Trophoblast cell (in vitro differentiated cells and primary cell): Measurements from ENCODE around the gene OR51D1.

Experiments
- DNase-seq, 2 donors: peaks; one replicate each; pipeline ENCODE4 v3.0.0-alpha.2; 2016
- H2AFZ ChIP-seq: 2 replicates; pipeline ENCODE4 v1.6.1; 2013; ENCODE audit warnings: low read length, moderate library complexity, mild to moderate bottlenecking; ENCODE audit not compliant: insufficient read depth, poor library complexity
- H2AK5ac ChIP-seq: 2 replicates; pipeline ENCODE4 v1.6.1; 2013; ENCODE audit warnings: mild to moderate bottlenecking, low read length
- H2BK120ac ChIP-seq: 2 replicates; pipeline ENCODE4 v1.6.1; 2013; ENCODE audit warnings: low read length, mild to moderate bottlenecking, moderate library complexity; ENCODE audit not compliant: insufficient read depth, poor library complexity
- H2BK12ac ChIP-seq: 2 replicates; pipeline ENCODE4 v1.6.1; 2013; ENCODE audit warnings: mild to moderate bottlenecking, low read length, moderate library complexity
- H2BK5ac ChIP-seq: 2 replicates; pipeline ENCODE4 v1.6.1; 2013; ENCODE audit warnings: low read length, low read depth, moderate library complexity, mild to moderate bottlenecking; ENCODE audit not compliant: poor library complexity
- H3K14ac ChIP-seq: 2 replicates; pipeline ENCODE4 v1.6.1; 2013; ENCODE audit warnings: mild to moderate bottlenecking, low read length
- H3K18ac ChIP-seq: 2 replicates; pipeline ENCODE4 v1.6.1; 2013; ENCODE audit warnings: mild to moderate bottlenecking, low read length
- H3K23ac ChIP-seq: 2 replicates; pipeline ENCODE4 v1.6.1; 2013; ENCODE audit warnings: low read length
- H3K27ac ChIP-seq: 2 replicates; pipeline ENCODE4 v1.5.1; 2013; ENCODE audit warnings: low read depth, mild to moderate bottlenecking, inconsistent platforms, low read length, moderate library complexity
- H3K27me3 ChIP-seq: 2 replicates; pipeline ENCODE4 v1.6.1; 2013; ENCODE audit warnings: inconsistent platforms, mild to moderate bottlenecking, low read length, moderate library complexity; ENCODE audit not compliant: insufficient read depth
- H3K36me3 ChIP-seq, 2 experiments: 1 replicate in 1 of 2; 2 replicates in 1 of 2; pipeline ENCODE4 v1.6.1; 2013; ENCODE audit warnings: low read length in 2 of 2, mild to moderate bottlenecking in 2 of 2, moderate library complexity in 1 of 2; ENCODE audit not compliant: insufficient read depth in 2 of 2, control insufficient read depth in 1 of 2
- H3K4ac ChIP-seq: 2 replicates; pipeline ENCODE4 v1.6.1; 2013; ENCODE audit warnings: low read depth, mild to moderate bottlenecking, low read length, moderate library complexity
- H3K4me1 ChIP-seq, 2 experiments: 1 replicate in 1 of 2; 2 replicates in 1 of 2; pipeline ENCODE4 v1.6.1; 2013; ENCODE audit warnings: low read length in 2 of 2, mild to moderate bottlenecking in 2 of 2, moderate library complexity in 1 of 2; ENCODE audit not compliant: insufficient read depth in 2 of 2, control insufficient read depth in 1 of 2
- H3K4me2 ChIP-seq: 2 replicates; pipeline ENCODE4 v1.6.1; 2013; ENCODE audit warnings: inconsistent platforms, mild to moderate bottlenecking, low read length, moderate library complexity
- H3K4me3 ChIP-seq: 2 replicates; pipeline ENCODE4 v1.5.1; 2013; ENCODE audit warnings: mild to moderate bottlenecking, low read depth, low read length, inconsistent platforms
- H3K79me1 ChIP-seq: one replicate; pipeline ENCODE4 v1.6.1; 2013; ENCODE audit warnings: low read length
- H3K79me2 ChIP-seq: 2 replicates; pipeline ENCODE4 v1.6.1; 2013; ENCODE audit warnings: low read length, mild to moderate bottlenecking; ENCODE audit not compliant: control insufficient read depth, insufficient read depth, poor library complexity
- H3K9ac ChIP-seq: 2 replicates; pipeline ENCODE4 v1.6.1; 2013; ENCODE audit warnings: mild to moderate bottlenecking, low read length
- H3K9me3 ChIP-seq: 2 replicates; pipeline ENCODE4 v1.6.1; 2013; ENCODE audit warnings: low read depth, mild to moderate bottlenecking, control low read depth, inconsistent platforms, low read length; ENCODE audit not compliant: insufficient read depth
- H4K12ac ChIP-seq: 2 replicates; pipeline ENCODE4 v1.6.1; 2013; ENCODE audit warnings: low read depth, mild to moderate bottlenecking, low read length, moderate library complexity
- H4K8ac ChIP-seq: 2 replicates; pipeline ENCODE4 v1.6.1; 2013; ENCODE audit warnings: low read depth, mild to moderate bottlenecking, low read length, moderate library complexity
- H4K91ac ChIP-seq: one replicate; pipeline ENCODE4 v1.6.1; 2013; ENCODE audit warnings: low read depth, mild to moderate bottlenecking, low read length, moderate library complexity
- WGBS: extraction: QIAGEN DNeasy Blood & Tissue Kit; methylation state at CpG from one replicate; pipeline ENCODE4 v1.1.7; 2013; ENCODE audit warnings: missing lambda C conversion rate; ENCODE audit not compliant: insufficient read length, insufficient coverage; ENCODE audit errors: extremely low coverage; 5-methylcytosine and 5-hydroxymethylcytosine counted together

Gene OR51D1

GRCh38 chr11:4636136-4636535, 1.1 kb upstream of the OR51D1 start:
- Histone ChIP-seq H2BK12ac (no peak overlapping the region), H3K27ac (no peak overlapping the region), H3K14ac (no peak overlapping the region), H4K91ac (no peak overlapping the region), H4K8ac (no peak overlapping the region), H3K27me3 (no peaks in the 10 kb centered on the region), H3K79me2 (no peaks in the 10 kb centered on the region), H3K79me1 (no peaks in the 10 kb centered on the region), H2AK5ac (no peak overlapping the region), H3K4me3 (no peak overlapping the region), H3K23ac (no peak overlapping the region), H3K18ac (no peak overlapping the region), H3K4me1 (peaks cover 0 to 2% of the 10 kb centered on the region in 2 experiments), H3K36me3 (no peaks in the 10 kb centered on the region), H2BK120ac (no peak overlapping the region), H3K9ac (no peak overlapping the region), H3K4me2 (no peak overlapping the region), H4K12ac (no peak overlapping the region), H3K4ac (no peak overlapping the region), H2AFZ (no peak overlapping the region), H3K9me3 (peaks cover 6% of the 10 kb centered on the region), H2BK5ac (no peak overlapping the region)
- no peak for DNase-seq
- no CpG with 5 or more reads among the region's 2 CpGs for WGBS

GRCh38 chr11:4637662-4638047, 378 bp downstream of the OR51D1 start:
- Histone ChIP-seq H3K4me2 (no peak overlapping the region), H3K18ac (no peak overlapping the region), H3K4me3 (no peak overlapping the region), H3K27ac (no peak overlapping the region), H2BK5ac (no peak overlapping the region), H3K27me3 (no peaks in the 10 kb centered on the region), H4K8ac (no peak overlapping the region), H2BK12ac (no peak overlapping the region), H3K79me1 (no peaks in the 10 kb centered on the region), H2AFZ (no peak overlapping the region), H3K9ac (no peak overlapping the region), H4K12ac (no peak overlapping the region), H3K14ac (no peak overlapping the region), H3K79me2 (no peaks in the 10 kb centered on the region), H3K23ac (no peak overlapping the region), H2BK120ac (no peak overlapping the region), H2AK5ac (no peak overlapping the region), H3K4me1 (peaks cover 7 to 8% of the 10 kb centered on the region in 2 experiments), H3K36me3 (no peaks in the 10 kb centered on the region), H3K9me3 (peaks cover 6% of the 10 kb centered on the region), H3K4ac (no peak overlapping the region), H4K91ac (no peak overlapping the region)
- no CpG with 5 or more reads among the region's 3 CpGs for WGBS
- DNase-seq, result no peak

GRCh38 chr11:4639931-4640330, 2.7 kb downstream of the OR51D1 start:
- Histone ChIP-seq H3K79me1 (no peaks in the 10 kb centered on the region), H3K36me3 (no peaks in the 10 kb centered on the region), H2AK5ac (no peak overlapping the region), H3K4me1 (peaks cover 7 to 8% of the 10 kb centered on the region in 2 experiments), H4K91ac (no peak overlapping the region), H4K12ac (no peak overlapping the region), H3K14ac (no peak overlapping the region), H3K9me3 (peaks cover 7% of the 10 kb centered on the region), H3K4me2 (no peak overlapping the region), H3K18ac (no peak overlapping the region), H3K4ac (no peak overlapping the region), H2BK5ac (no peak overlapping the region), H2AFZ (no peak overlapping the region), H4K8ac (no peak overlapping the region), H2BK12ac (no peak overlapping the region), H3K4me3 (no peak overlapping the region), H2BK120ac (no peak overlapping the region), H3K27ac (no peak overlapping the region), H3K27me3 (no peaks in the 10 kb centered on the region), H3K79me2 (no peaks in the 10 kb centered on the region), H3K9ac (no peak overlapping the region), H3K23ac (no peak overlapping the region)
- no CpG with 5 or more reads among the region's 6 CpGs for WGBS
- DNase-seq, result no peak

- Histone ChIP-seq H3K79me2 (no peaks in the 10 kb centered on the region), H3K36me3 (no peaks in the 10 kb centered on the region), H3K4ac (no peak overlapping the region), H3K14ac (no peak overlapping the region), H2AFZ (no peak overlapping the region), H4K12ac (no peak overlapping the region), H3K23ac (no peak overlapping the region), H2BK5ac (no peak overlapping the region), H3K9ac (no peak overlapping the region), H3K4me3 (no peak overlapping the region), H3K4me2 (no peak overlapping the region), H2AK5ac (no peak overlapping the region), H2BK120ac (no peak overlapping the region), H3K9me3 (peaks cover 7% of the 10 kb centered on the region), H3K27me3 (no peaks in the 10 kb centered on the region), H4K8ac (no peak overlapping the region), H3K79me1 (no peaks in the 10 kb centered on the region), H3K4me1 (peaks cover 7 to 8% of the 10 kb centered on the region in 2 experiments), H3K18ac (no peak overlapping the region), H4K91ac (no peak overlapping the region), H3K27ac (no peak overlapping the region), H2BK12ac (no peak overlapping the region)
- WGBS, result no CpG with 5 or more reads among the region's 7 CpGs
- peak in 1 of 2 donors; percentile 7 for DNase-seq
Measured at GRCh38 chr11:4641501-4641900, 4.2 kb downstream of the OR51D1 start.
